GM18861 (cell line): ENCODE measurements around the gene CNTROB.
A peak's percentile ranks its signal among the peaks of the same experiment; 100 is the strongest.

Experiments
- ATAC-seq: cut with Tn5 transposase; IDR thresholded peaks from one replicate; pipeline ENCODE4 v1.9.1; 2021; ENCODE audit not compliant: unreplicated experiment

The CNTROB gene

GRCh38 chr17:7982666-7983065, 50.7 kb downstream of the CNTROB start:
- no peak for ATAC-seq

- no peak for ATAC-seq
Observed at GRCh38 chr17:7984904-7985303, 52.9 kb downstream of the CNTROB start.

DNA sequence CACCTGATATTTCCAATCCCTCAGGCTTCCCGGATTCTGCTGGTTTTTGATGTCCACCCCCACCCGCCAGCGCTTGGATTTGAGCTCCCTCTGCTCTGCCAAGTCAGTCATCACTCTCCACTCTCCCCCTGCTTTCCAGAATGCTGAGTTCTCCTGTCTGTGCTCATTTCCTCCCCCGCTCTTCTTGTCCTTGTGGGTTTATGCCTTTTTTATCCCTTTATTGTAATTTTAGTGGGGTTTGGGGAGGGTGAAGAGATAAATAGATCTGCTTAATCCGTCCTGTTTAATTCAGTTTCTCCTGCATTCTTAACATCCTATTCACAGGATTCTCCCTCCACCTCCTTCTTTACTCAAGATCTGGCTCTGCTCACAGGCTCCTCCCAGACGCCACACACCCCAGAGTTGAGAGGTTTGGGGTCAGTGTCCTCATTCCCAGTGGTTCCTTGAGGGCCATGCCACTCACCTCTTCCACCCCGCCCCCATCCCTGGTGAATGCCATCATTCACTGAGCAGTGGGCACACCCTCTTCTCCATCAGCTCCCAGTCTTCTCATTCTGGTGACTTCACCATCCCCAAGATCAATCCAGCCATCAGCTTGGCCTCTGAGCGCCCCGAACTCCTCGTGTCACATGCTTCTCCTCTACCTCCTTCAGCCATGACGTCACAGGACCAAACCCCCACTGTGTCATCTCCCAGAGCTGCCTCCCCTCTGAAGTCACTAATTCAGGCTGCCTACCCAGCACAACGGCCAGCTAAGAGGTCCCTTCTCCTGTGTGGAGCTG, 55.3 kb downstream of the CNTROB start:
- ATAC-seq: no peak

GRCh38 chr17:7988750-7989178, 56.8 kb downstream of the CNTROB start:
- ATAC-seq: no peak

- ATAC-seq: peak; percentile 57
Observed at GRCh38 chr17:7989781-7990655, 58.0 kb downstream of the CNTROB start.

DNA sequence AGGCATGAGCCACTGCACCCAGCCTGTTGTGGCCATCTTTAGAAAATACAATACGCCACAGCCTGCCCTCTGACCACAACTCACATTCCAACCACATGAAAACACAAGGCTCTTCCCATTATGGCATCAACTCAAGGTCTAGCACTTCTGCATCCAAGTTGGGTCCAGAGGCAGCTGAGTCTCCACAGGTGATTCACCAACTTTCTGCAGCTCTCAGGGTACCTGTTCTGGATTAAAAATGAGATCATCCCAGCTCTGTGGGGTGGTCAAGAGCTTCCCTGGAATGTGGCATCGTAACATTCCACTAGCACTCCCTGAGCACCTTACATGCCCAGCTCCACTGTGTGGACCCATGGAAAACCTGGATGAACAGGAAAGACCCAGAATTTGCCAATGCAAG, 60.5 kb downstream of the CNTROB start:
- ATAC-seq: no peak

DNA sequence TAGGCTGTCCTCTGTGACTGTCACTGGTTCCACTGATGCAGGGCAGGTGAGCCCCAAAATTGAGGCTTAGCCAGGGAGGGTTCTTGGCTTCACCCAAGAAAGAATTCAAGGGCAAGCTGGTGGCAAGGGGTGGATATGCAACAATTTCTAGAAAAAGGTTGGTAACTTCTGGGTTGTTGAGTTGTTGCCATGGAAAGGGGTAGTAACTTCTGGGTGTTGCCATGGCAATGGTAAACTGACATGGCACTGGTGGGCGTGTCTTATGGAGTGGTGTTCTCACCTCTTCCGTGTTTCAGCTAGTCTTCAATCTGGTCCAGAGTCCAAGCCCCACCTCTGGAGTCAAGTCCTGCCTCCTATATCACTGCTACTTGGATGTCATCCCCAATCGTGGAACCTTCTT, 60.9 kb downstream of the CNTROB start:
- no peak for ATAC-seq

DNA sequence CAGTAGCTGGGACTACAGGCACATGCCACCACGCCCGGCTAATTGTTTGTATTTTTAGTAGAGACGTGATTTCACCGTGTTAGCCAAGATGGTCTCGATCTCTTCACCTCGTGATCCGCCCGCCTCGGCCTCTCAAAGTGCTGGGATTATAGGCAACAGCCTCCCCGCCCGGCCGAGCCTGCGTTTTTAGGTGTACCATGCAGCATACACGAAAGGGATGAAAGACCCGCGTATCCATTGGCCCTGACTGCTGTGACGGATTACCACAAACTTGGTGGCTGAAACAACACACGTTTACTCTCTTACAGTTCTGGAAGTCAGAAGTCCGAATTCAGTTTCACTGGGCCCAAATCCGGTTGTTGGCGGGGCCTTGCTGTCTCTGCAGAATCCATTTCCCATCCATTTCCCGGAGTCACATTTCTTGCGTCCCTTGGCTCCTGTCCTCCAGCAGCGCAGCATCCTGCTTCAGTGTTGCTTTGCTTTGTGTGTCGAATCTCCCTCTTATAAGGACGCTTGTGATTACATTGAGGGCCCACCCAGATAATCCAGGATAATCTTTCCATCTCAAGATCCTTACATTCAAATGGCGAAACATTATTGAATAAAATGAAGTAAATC, 62.1 kb downstream of the CNTROB start:
- no peak for ATAC-seq

GRCh38 chr17:7995724-7996123, 63.7 kb downstream of the CNTROB start:
- ATAC-seq: no peak

GRCh38 chr17:7997186-7997585, 65.2 kb downstream of the CNTROB start:
- no peak for ATAC-seq
